Fibroblast of pulmonary artery (primary cell): ENCODE measurements around the gene GABARAPL1.
"Not testable (repeated sequence)": the region's sequence is repeated elsewhere in the genome, so short reads cannot be mapped to it uniquely, and the experiment has no call there.

ENCODE experiments used
- DNase-seq: peaks from one replicate; pipeline ENCODE4 v3.0.0-alpha.2; 2010; ENCODE audit warnings: low read depth
- H3K4me3 ChIP-seq: replicated peaks from 2 replicates; pipeline ENCODE4 v1.5.1; 2011; ENCODE audit warnings: low read depth, mild to moderate bottlenecking, control low read depth, low read length, moderate library complexity
- CTCF ChIP-seq: IDR thresholded peaks from 2 replicates; pipeline ENCODE4 v1.5.1; 2011; ENCODE audit warnings: mild to moderate bottlenecking, control low read depth, low read length, inconsistent platforms; ENCODE audit errors: missing control alignments

Gene GABARAPL1

GRCh38 chr12:10213168-10214135 is 775 bp downstream of the GABARAPL1 start:
- DNase-seq: peak; percentile 94
- H3K4me3 ChIP-seq: peak overlapping the region; percentile 99
- no peak for TF ChIP-seq CTCF

- H3K4me3 ChIP-seq: peak overlapping the region; percentile 99
- DNase-seq: peak; percentile 67
- no peak for TF ChIP-seq CTCF
These were observed 1.6 kb downstream of the GABARAPL1 start for GRCh38 chr12:10214136-10214894.

- TF ChIP-seq CTCF: no peak
- DNase-seq: peak; percentile 29
- peak overlapping the region; percentile 99 for H3K4me3 ChIP-seq
These were observed 2.2 kb downstream of the GABARAPL1 start for GRCh38 chr12:10214895-10215267.

GRCh38 chr12:10215436-10215835 is 2.8 kb downstream of the GABARAPL1 start:
- H3K4me3 ChIP-seq: peak overlapping the region; percentile 99
- TF ChIP-seq CTCF: no peak
- DNase-seq: no peak

- DNase-seq, H3K4me3 ChIP-seq: not testable (repeated sequence)
These were observed 3.3 kb downstream of the GABARAPL1 start for GRCh38 chr12:10215946-10216345.

- H3K4me3 ChIP-seq: no peak overlapping the region
- no peak for TF ChIP-seq CTCF
- DNase-seq: no peak
These were observed 5.3 kb downstream of the GABARAPL1 start for GRCh38 chr12:10218021-10218420.

GRCh38 chr12:10220398-10221077 is 7.9 kb downstream of the GABARAPL1 start:
- no peak for TF ChIP-seq CTCF
- DNase-seq: peak; percentile 93
- H3K4me3 ChIP-seq: no peak overlapping the region
